GM18519 (cell line): ENCODE data around the gene KLF2.

Experiments
- ATAC-seq: cut with Tn5 transposase; IDR thresholded peaks from one replicate; pipeline ENCODE4 v1.9.1; 2021; ENCODE audit warnings: mild to moderate bottlenecking, moderate library complexity; ENCODE audit not compliant: unreplicated experiment, low FRiP score

Gene KLF2

GRCh38 chr19:16306728-16307402, 17.8 kb upstream of the KLF2 start:
- no peak for ATAC-seq

- no peak for ATAC-seq
These were observed 16.5 kb upstream of the KLF2 start for GRCh38 chr19:16308081-16308480.

- no peak for ATAC-seq
These were observed 15.0 kb upstream of the KLF2 start for GRCh38 chr19:16309643-16310042.

- ATAC-seq = no peak
These were observed 8.7 kb upstream of the KLF2 start for GRCh38 chr19:16315825-16316505.

GRCh38 chr19:16316506-16316882, 8.1 kb upstream of the KLF2 start:
- no peak for ATAC-seq

- ATAC-seq = no peak
These were observed 5.1 kb upstream of the KLF2 start for GRCh38 chr19:16319481-16319880.

- no peak for ATAC-seq
These were observed 3.6 kb upstream of the KLF2 start for GRCh38 chr19:16320987-16321386.

- ATAC-seq = no peak
These were observed 518 bp downstream of the KLF2 start for GRCh38 chr19:16325161-16325527.

- ATAC-seq = no peak
These were observed 1.2 kb downstream of the KLF2 start for GRCh38 chr19:16325641-16326400.

GRCh38 chr19:16326401-16327168, 2.0 kb downstream of the KLF2 start:
- ATAC-seq = no peak

GRCh38 chr19:16327169-16327475, 2.5 kb downstream of the KLF2 start:
- ATAC-seq = no peak

- no peak for ATAC-seq
These were observed 2.9 kb downstream of the KLF2 start for GRCh38 chr19:16327501-16327900.

GRCh38 chr19:16327911-16328823, 3.5 kb downstream of the KLF2 start:
- ATAC-seq = no peak

GRCh38 chr19:16328824-16329482, 4.3 kb downstream of the KLF2 start:
- ATAC-seq = no peak

GRCh38 chr19:16330368-16330801, 5.8 kb downstream of the KLF2 start:
- no peak for ATAC-seq

- ATAC-seq = no peak
These were observed 6.4 kb downstream of the KLF2 start for GRCh38 chr19:16330806-16331690.

- no peak for ATAC-seq
These were observed 8.5 kb downstream of the KLF2 start for GRCh38 chr19:16333001-16333586.

GRCh38 chr19:16334411-16334810, 9.8 kb downstream of the KLF2 start:
- ATAC-seq = no peak
